Osteocyte (in vitro differentiated cells): ENCODE data around the gene TMEM8B. TPM values are rescaled to one million over a fixed set of nuclear protein-coding genes. Genes with fewer than 3 reads are reported as not detected.

Experiments
- DNase-seq: peaks from one replicate; pipeline ENCODE4 v3.0.0; 2021; ENCODE audit warnings: mixed read lengths; ENCODE audit not compliant: unreplicated experiment; ENCODE audit errors: extremely low spot score
- H3K27ac Mint-ChIP-seq: one replicate; pipeline ENCODE4 v1.8.0; 2021; ENCODE audit warnings: mild to moderate bottlenecking, mixed read lengths; ENCODE audit not compliant: unreplicated experiment
- H3K27me3 Mint-ChIP-seq: one replicate; pipeline ENCODE4 v1.8.0; 2021; ENCODE audit warnings: mixed read lengths; ENCODE audit not compliant: unreplicated experiment
- H3K36me3 Mint-ChIP-seq: one replicate; pipeline ENCODE4 v1.8.0; 2021; ENCODE audit warnings: mixed read lengths; ENCODE audit not compliant: unreplicated experiment
- H3K4me1 Mint-ChIP-seq: one replicate; pipeline ENCODE4 v1.8.0; 2021; ENCODE audit warnings: mixed read lengths; ENCODE audit not compliant: unreplicated experiment
- H3K4me3 Mint-ChIP-seq: one replicate; pipeline ENCODE4 v1.8.0; 2021; ENCODE audit warnings: mild to moderate bottlenecking, moderate library complexity, mixed read lengths; ENCODE audit not compliant: unreplicated experiment
- H3K9me3 Mint-ChIP-seq: one replicate; pipeline ENCODE4 v1.8.0; 2021; ENCODE audit warnings: mixed read lengths; ENCODE audit not compliant: unreplicated experiment
- total RNA-seq: library from RNA; stranded (reverse); gene quantifications from 2 replicates; pipeline ENCODE4 v1.2.1, GENCODE V29; 2021
- TF ChIP-seq, protein P1 (sequence below): fragments of 200-600 bp; sonication (generic); IDR thresholded peaks from 2 replicates; pipeline ENCODE4 v1.5.0; 2021; ENCODE audit warnings: antibody characterized with exemption, mild to moderate bottlenecking, moderate library complexity

The TMEM8B gene
- total RNA-seq, 1 donor from 2014 or later: 29.9 TPM

DNA sequence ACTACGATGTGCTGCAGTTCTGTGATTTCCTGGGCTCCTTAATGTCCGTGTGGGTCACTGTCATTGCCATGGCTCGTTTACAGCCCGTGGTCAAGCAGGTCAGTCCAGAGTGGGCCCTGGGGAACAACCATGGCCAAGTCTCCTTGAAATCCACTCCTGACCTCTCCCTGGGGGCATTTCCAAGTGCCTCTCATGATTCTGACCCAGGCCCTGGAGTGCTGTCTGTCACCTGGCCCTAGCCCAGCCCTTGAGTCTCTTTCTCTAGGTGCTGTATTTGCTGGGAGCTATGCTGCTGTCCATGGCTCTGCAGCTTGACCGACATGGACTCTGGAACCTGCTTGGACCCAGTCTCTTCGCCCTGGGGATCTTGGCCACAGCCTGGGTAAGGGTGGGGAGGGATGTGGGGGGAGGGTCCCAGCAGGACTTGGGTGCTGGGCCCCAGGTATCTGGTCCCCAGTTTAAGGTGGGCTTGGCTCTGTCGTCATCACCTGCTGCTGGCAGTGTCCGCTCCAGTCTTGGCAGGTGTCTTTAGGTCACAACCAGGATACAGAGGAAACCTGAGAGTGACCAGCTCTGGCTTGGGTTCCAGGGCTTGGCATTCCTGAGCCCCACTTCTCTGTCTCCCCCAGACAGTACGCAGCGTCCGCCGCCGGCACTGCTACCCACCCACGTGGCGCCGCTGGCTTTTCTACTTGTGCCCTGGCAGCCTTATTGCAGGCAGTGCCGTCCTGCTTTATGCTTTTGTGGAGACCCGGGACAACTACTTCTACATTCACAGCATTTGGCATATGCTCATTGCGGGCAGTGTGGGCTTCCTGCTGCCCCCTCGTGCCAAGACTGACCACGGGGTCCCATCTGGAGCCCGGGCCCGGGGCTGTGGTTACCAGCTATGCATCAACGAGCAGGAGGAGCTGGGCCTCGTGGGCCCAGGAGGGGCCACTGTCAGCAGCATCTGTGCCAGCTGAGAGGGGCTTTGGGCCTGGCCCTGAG is 24.1 kb downstream of the TMEM8B start:
- Mint-ChIP-seq H3K36me3 (peaks cover 23% of the 10 kb centered on the region), H3K4me3 (no peak overlapping the region), H3K27ac (no peak overlapping the region), H3K4me1 (no peaks in the 10 kb centered on the region), H3K9me3 (no peaks in the 10 kb centered on the region), H3K27me3 (no peaks in the 10 kb centered on the region)
- TF ChIP-seq, protein P1, sequence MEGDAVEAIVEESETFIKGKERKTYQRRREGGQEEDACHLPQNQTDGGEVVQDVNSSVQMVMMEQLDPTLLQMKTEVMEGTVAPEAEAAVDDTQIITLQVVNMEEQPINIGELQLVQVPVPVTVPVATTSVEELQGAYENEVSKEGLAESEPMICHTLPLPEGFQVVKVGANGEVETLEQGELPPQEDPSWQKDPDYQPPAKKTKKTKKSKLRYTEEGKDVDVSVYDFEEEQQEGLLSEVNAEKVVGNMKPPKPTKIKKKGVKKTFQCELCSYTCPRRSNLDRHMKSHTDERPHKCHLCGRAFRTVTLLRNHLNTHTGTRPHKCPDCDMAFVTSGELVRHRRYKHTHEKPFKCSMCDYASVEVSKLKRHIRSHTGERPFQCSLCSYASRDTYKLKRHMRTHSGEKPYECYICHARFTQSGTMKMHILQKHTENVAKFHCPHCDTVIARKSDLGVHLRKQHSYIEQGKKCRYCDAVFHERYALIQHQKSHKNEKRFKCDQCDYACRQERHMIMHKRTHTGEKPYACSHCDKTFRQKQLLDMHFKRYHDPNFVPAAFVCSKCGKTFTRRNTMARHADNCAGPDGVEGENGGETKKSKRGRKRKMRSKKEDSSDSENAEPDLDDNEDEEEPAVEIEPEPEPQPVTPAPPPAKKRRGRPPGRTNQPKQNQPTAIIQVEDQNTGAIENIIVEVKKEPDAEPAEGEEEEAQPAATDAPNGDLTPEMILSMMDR: no peak
- DNase-seq: peak; percentile 84

DNA sequence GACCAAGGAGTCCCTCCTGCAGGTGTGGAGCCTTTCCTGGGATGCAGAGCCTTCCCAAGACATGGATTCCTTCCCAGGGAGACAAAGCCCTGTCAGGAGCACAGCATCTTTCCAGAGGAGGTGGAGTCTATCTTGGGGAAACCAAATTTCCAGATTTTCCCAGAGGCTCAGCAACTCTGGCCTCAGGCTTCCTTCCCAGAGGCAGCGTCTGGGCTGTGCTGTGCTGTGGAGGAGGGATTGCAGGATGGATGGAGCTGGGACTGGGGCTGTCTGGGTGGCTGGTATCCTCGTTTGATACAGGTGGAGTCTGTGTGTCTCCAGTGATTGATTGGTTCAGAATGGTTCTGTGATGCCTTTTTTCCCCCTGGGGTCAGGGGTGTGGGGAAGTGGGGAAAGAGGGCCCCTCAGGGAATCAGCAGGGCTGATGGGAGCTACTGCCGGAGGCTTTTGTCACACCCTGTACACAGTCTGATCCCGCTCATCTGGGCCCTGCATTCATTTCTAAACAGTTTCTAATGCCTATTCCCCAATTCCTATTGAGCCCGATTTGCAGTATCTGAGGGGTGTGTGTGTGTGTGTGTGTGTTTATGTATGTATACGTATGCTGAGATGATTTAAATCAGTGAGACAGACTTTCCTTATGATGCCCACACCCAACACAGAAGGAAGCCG is 25.2 kb downstream of the TMEM8B start:
- peak; percentile 63 for DNase-seq

GRCh38 chr9:35856206-35856605 is 27.2 kb downstream of the TMEM8B start:
- Mint-ChIP-seq H3K9me3 (no peaks in the 10 kb centered on the region), H3K4me3 (no peak overlapping the region), H3K27ac (no peak overlapping the region), H3K36me3 (peaks cover 11% of the 10 kb centered on the region), H3K27me3 (peaks cover 20% of the 10 kb centered on the region), H3K4me1 (no peaks in the 10 kb centered on the region)
- DNase-seq: peak; percentile 19
- TF ChIP-seq, protein P1: no peak

More for the DNA sequence above, 25.2 kb downstream of the TMEM8B start:
- TF ChIP-seq, protein P1: no peak
- H3K4me1 Mint-ChIP-seq: no peaks in the 10 kb centered on the region
- no peak overlapping the region for H3K4me3 Mint-ChIP-seq
- H3K27ac Mint-ChIP-seq: no peak overlapping the region
- peaks cover 19% of the 10 kb centered on the region for H3K36me3 Mint-ChIP-seq
- no peaks in the 10 kb centered on the region for H3K9me3 Mint-ChIP-seq
- H3K27me3 Mint-ChIP-seq: peaks cover 2% of the 10 kb centered on the region

- TF ChIP-seq, protein P1: no peak
- DNase-seq: peak; percentile 78
Observed at GRCh38 chr9:35856882-35857281, 27.9 kb downstream of the TMEM8B start.

DNA sequence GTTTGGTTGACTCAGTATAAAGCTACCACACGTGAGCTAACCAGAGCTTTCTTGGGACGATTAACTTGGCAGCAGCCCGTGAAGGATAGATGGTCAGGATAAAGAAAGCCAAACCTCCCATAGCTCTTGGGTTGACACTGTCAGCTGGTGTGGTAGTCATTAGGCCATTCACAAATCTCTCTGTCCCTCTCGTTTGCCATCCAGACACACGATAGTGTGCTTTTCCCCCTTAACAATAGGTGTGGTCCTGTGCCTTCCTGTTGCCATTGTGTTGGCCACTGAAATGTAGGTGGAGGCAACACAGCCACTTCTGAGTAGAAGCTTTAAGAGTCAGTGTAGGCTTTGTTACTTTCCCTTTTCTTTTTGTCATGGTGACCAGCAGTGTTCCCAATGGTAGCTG is 29.4 kb downstream of the TMEM8B start:
- Mint-ChIP-seq H3K4me3 (no peak overlapping the region), H3K4me1 (no peaks in the 10 kb centered on the region), H3K27me3 (peaks cover 40% of the 10 kb centered on the region), H3K36me3 (peaks cover 6% of the 10 kb centered on the region), H3K9me3 (no peaks in the 10 kb centered on the region), H3K27ac (no peak overlapping the region)
- DNase-seq: peak; percentile 7
- TF ChIP-seq, protein P1: no peak

More at GRCh38 chr9:35856882-35857281, 27.9 kb downstream of the TMEM8B start:
- peaks cover 25% of the 10 kb centered on the region for H3K27me3 Mint-ChIP-seq
- H3K27ac Mint-ChIP-seq: no peak overlapping the region
- H3K9me3 Mint-ChIP-seq: no peaks in the 10 kb centered on the region
- no peak overlapping the region for H3K4me3 Mint-ChIP-seq
- H3K4me1 Mint-ChIP-seq: no peaks in the 10 kb centered on the region
- peaks cover 11% of the 10 kb centered on the region for H3K36me3 Mint-ChIP-seq
